HG03342 (cell line): ENCODE results near the gene ZFP1.
"Not testable (repeated sequence)": the region's sequence is repeated elsewhere in the genome, so short reads cannot be mapped to it uniquely, and the experiment has no call there.

ENCODE experiments used
- ATAC-seq: cut with Tn5 transposase; IDR thresholded peaks from one replicate; pipeline ENCODE4 v1.9.1; 2021; ENCODE audit warnings: mild to moderate bottlenecking, moderate library complexity; ENCODE audit not compliant: unreplicated experiment

Gene ZFP1

GRCh38 chr16:75112734-75113491 is 35.4 kb upstream of the ZFP1 start:
- ATAC-seq: no peak

GRCh38 chr16:75113541-75114121 is 34.7 kb upstream of the ZFP1 start:
- ATAC-seq: no peak

- ATAC-seq: no peak
These were observed 34.0 kb upstream of the ZFP1 start for GRCh38 chr16:75114179-75114945.

- ATAC-seq: no peak
These were observed 33.1 kb upstream of the ZFP1 start for GRCh38 chr16:75114946-75115825.

- ATAC-seq: no peak
These were observed 32.0 kb upstream of the ZFP1 start, which contains the start of gene LDHD for GRCh38 chr16:75116081-75116910. LDHD (minus strand) TSS chr16:75116780; CDS start chr16:75116720, 60 bp downstream.

GRCh38 chr16:75116911-75117245 is 31.4 kb upstream of the ZFP1 start:
- ATAC-seq: no peak

GRCh38 chr16:75118943-75119539 is 29.3 kb upstream of the ZFP1 start:
- no peak for ATAC-seq

- no peak for ATAC-seq
These were observed 28.1 kb upstream of the ZFP1 start for GRCh38 chr16:75120253-75120652.

GRCh38 chr16:75121949-75122568 is 26.3 kb upstream of the ZFP1 start:
- no peak for ATAC-seq

- ATAC-seq: no peak
These were observed 25.7 kb upstream of the ZFP1 start for GRCh38 chr16:75122609-75123008.

- no peak for ATAC-seq
These were observed 20.5 kb upstream of the ZFP1 start for GRCh38 chr16:75127713-75128415.

- ATAC-seq: not testable (repeated sequence)
These were observed 18.7 kb upstream of the ZFP1 start for GRCh38 chr16:75129421-75130149.

GRCh38 chr16:75130150-75130771 is 18.1 kb upstream of the ZFP1 start:
- no peak for ATAC-seq

GRCh38 chr16:75131081-75131480 is 17.2 kb upstream of the ZFP1 start:
- ATAC-seq: no peak

GRCh38 chr16:75138233-75138632 is 10.1 kb upstream of the ZFP1 start:
- no peak for ATAC-seq

GRCh38 chr16:75138636-75139035 is 9.7 kb upstream of the ZFP1 start:
- no peak for ATAC-seq

- no peak for ATAC-seq
These were observed 8.8 kb upstream of the ZFP1 start for GRCh38 chr16:75139498-75139897.

GRCh38 chr16:75143941-75144340 is 4.4 kb upstream of the ZFP1 start:
- no peak for ATAC-seq
